Lung microvascular endothelial cell (primary cell): ENCODE data around the gene TSC1. TPM values are rescaled to one million over a fixed set of nuclear protein-coding genes. Genes with fewer than 3 reads are reported as not detected.
A peak's percentile ranks its signal among the peaks of the same experiment; 100 is the strongest.

ENCODE experiments used
- DNase-seq, 2 donors: peaks; one replicate each; pipeline versions ENCODE4 v3.0.0 to v3.0.0-alpha.2; 2010; ENCODE audit warnings: low read depth in 2 of 2
- total RNA-seq: library from RNA; depleted of rRNA; stranded (reverse); fragments of >200 nt; gene quantifications from 2 replicates; pipeline ENCODE4 v1.2.1, GENCODE V29; 2014

TSC1 gene
- total RNA-seq, 1 donor from 2014 or later: 20.4 TPM

DNA sequence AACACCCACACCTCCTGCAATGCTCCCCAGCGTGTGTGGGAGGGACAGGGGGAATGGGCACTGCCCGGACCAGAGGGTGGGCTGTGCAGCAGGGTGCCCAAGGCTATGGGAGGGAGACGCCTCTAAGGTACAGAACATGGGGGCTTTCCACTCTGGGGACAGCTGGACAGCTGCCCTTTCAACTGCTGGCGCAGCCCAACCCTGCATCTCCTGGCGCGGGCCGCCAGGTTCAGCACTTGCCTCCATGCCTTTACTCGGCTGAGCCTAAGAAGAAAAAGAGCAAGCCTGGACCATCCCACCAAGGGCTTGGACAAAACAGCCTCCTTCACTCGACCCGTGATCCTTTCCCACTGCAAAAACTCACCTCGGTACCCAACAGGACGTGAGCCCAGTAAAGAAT, 81.3 kb downstream of the TSC1 start:
- no peak for DNase-seq

GRCh38 chr9:132862533-132862932, 81.9 kb downstream of the TSC1 start:
- no peak for DNase-seq

GRCh38 chr9:132861666-132862065, 82.8 kb downstream of the TSC1 start:
- no peak for DNase-seq

DNA sequence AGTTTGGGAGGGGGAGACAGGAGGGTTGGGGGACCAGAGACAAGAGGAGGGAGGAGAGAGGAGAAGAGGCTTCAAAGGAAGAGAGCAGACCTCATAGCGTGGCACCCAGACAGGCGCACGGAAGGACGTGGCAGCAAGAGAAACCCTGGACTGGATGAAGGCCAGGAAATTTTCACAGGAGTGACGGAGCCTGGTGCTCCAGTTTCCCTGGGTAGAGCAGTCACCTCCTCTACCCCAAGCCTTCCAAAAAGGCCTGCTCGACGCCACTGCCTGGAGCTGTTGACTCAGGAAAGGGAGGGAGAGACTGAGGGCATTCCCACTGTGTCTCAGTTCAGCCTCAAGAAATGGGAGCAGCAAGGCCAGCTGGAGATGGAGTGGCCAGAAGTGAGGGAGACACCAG, 85.7 kb downstream of the TSC1 start:
- DNase-seq: no peak

- DNase-seq: no peak
These were observed 86.6 kb downstream of the TSC1 start for GRCh38 chr9:132857616-132858342.

- peak in 1 of 2 donors; percentile 15 for DNase-seq
These were observed 87.4 kb downstream of the TSC1 start for GRCh38 chr9:132857031-132857430.

GRCh38 chr9:132855904-132856303, 88.5 kb downstream of the TSC1 start:
- DNase-seq: no peak

DNA sequence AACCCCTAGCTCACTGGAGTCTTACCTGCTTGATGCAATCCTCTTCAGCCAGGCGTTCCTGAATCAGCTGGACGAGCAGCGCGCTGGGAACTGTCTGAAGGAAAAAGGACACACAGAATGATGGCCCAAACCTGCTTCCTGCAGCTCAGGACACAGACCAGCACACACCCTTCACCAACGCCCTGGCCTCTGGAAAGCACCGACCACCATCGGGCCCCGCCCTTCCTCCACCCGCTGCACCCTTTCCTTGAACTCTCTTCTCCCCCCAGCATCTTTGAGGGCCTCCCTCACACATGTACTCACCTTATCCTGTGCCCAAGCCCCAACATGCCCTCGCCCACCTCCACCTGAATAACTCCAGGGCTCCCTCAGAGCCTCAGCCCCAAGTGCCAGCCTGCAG, 89.6 kb downstream of the TSC1 start:
- DNase-seq: no peak

- no peak for DNase-seq
These were observed 90.9 kb downstream of the TSC1 start for GRCh38 chr9:132853482-132853881.

DNA sequence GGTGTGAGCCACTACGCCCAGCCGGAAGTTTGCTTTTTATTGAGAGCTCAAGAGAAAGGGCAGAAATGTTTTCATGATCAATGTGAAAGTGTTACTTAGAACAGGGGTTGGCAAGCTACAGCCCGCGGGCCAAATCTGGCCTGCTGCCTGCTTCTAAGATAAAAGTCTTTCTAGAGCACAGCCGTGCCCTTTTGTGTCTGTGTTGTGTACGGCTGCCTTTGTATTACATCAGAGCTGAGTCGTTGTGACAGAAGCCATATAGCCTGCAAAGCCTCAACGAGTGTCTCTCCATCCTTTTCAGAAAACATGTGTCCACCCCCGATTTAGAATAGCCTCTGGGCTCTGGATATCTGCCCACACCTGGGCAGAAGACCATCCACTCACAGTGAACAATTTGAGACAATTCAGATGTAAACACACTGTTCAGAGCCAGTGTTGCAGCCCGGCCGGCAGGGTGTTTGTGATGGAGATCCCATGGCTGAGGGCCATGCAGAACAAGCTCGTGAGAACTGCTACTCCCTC, 95.2 kb downstream of the TSC1 start:
- no peak for DNase-seq

- DNase-seq: no peak
These were observed 97.4 kb downstream of the TSC1 start for GRCh38 chr9:132846918-132847515.

DNA sequence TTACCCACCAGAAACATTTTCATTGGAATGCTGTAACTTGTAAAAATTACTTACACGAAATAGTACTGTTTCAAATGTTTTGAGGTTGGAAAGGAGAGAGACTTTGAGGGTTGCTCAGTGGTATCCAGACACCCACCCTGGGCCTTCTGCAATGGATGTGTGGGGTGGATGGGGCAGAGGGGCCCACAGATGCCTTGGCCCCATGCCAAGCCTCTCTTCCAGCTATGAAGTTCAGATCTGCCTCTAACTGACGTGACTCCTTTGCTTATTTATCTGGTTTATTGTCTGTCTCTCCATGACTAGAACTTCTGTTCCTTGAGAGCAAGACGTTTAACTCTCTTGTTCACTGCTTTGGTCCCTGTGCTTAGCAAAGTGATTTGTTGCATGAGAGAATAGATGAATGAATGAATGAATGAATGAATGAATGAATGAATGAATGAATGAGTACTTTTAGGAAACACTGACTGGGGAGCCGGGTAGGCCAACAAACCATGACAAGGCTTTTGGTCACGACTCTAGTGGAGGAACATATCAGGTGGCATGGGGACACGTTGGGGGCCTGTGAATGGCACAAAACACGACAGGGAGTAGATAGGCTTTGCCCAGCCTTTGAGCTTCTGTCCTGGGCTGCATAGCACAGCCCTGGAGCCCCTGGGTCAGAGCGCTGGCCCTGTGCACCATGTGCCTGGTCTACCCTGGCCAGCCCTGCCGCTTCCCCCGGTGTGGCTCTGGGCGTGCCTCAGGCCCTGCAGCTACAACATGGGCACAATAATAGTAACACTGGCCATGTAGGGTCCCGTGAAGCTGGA, 98.1 kb downstream of the TSC1 start:
- no peak for DNase-seq

GRCh38 chr9:132842124-132843044, 102.0 kb downstream of the TSC1 start:
- no peak for DNase-seq

Other genes with a start within 250 kb of the TSC1 start
- gene AK8, start 66.3 kb downstream of the TSC1 start, total RNA-seq: under 0.01 TPM in 1 of 2 replicates, not detected in the other
- gene SPACA9, start 65.7 kb downstream of the TSC1 start, total RNA-seq: 0.60 and 1.3 TPM in 2 replicates
- gene GFI1B, start 34.1 kb upstream of the TSC1 start, total RNA-seq: not detected in 2 replicates
- 35.5 and 36.3 TPM in 2 replicates for gene GTF3C5, start 86.4 kb upstream of the TSC1 start, total RNA-seq
- gene CEL, start 117.4 kb upstream of the TSC1 start, total RNA-seq: under 0.01 TPM in 2 replicates
- gene RALGDS, start 176.6 kb upstream of the TSC1 start, total RNA-seq: 27.0 and 37.5 TPM in 2 replicates
- gene GBGT1, start 219.3 kb upstream of the TSC1 start, total RNA-seq: 19.4 and 27.8 TPM in 2 replicates